MM.1S (cell line): ENCODE measurements around the gene CDO1.

Experiments
- DNase-seq: peaks from one replicate; pipeline ENCODE4 v3.0.0-alpha.2; 2015
- H2AFZ ChIP-seq: fragments of 300-600 bp; sonication (generic); 2 replicates; pipeline ENCODE4 v1.6.0; 2016; ENCODE audit warnings: antibody characterized with exemption, low read length
- H3F3A ChIP-seq: fragments of 300-600 bp; sonication (generic); 2 replicates; pipeline ENCODE4 v1.6.1; 2016; ENCODE audit warnings: mild to moderate bottlenecking, antibody characterized with exemption, low read length, moderate library complexity, mixed read lengths; ENCODE audit not compliant: insufficient read depth
- H3K27ac ChIP-seq: fragments of 300-600 bp; sonication (generic); 2 replicates; pipeline ENCODE4 v1.5.1; 2016; ENCODE audit warnings: mild to moderate bottlenecking, low read length
- H3K27me3 ChIP-seq: fragments of 300-600 bp; sonication (generic); replicated peaks from 2 replicates; pipeline ENCODE4 v1.6.0; 2016; ENCODE audit warnings: low read length; ENCODE audit not compliant: insufficient read depth
- H3K36me3 ChIP-seq: fragments of 300-600 bp; sonication (generic); replicated peaks from 2 replicates; pipeline ENCODE4 v1.6.1; 2016; ENCODE audit warnings: mild to moderate bottlenecking, low read length, mixed read lengths; ENCODE audit not compliant: insufficient read depth
- H3K4me1 ChIP-seq: fragments of 300-600 bp; sonication (generic); 2 replicates; pipeline ENCODE4 v1.6.1; 2016; ENCODE audit warnings: low read length, mixed read lengths
- H3K4me2 ChIP-seq: fragments of 300-600 bp; sonication (generic); 2 replicates; pipeline ENCODE4 v1.6.0; 2016; ENCODE audit warnings: low read depth, low read length
- H3K4me3 ChIP-seq: fragments of 300-600 bp; sonication (generic); 2 replicates; pipeline ENCODE4 v1.5.1; 2016; ENCODE audit warnings: low read length, mixed read lengths
- H3K79me2 ChIP-seq: fragments of 300-600 bp; sonication (generic); 2 replicates; pipeline ENCODE4 v1.6.1; 2016; ENCODE audit warnings: mixed run types, low read length, mixed read lengths
- H3K9ac ChIP-seq: fragments of 300-600 bp; sonication (generic); 2 replicates; pipeline ENCODE4 v1.6.1; 2016; ENCODE audit warnings: low read length, mixed read lengths
- H3K9me2 ChIP-seq: fragments of 300-600 bp; sonication (generic); replicated peaks from 2 replicates; pipeline ENCODE4 v1.6.1; 2016; ENCODE audit warnings: mild to moderate bottlenecking, low read length, mixed read lengths; ENCODE audit not compliant: insufficient read depth
- H3K9me3 ChIP-seq: fragments of 300-600 bp; sonication (generic); replicated peaks from 2 replicates; pipeline ENCODE4 v1.6.1; 2016; ENCODE audit warnings: mild to moderate bottlenecking, low read length, mixed read lengths; ENCODE audit not compliant: insufficient read depth
- H4K20me1 ChIP-seq: fragments of 300-600 bp; sonication (generic); 2 replicates; pipeline ENCODE4 v1.6.1; 2016; ENCODE audit warnings: mild to moderate bottlenecking, low read length, moderate library complexity, mixed read lengths; ENCODE audit not compliant: insufficient read depth
- CTCF ChIP-seq: fragments of 300-600 bp; sonication (generic); IDR thresholded peaks from 2 replicates; pipeline ENCODE4 v1.5.1; 2016; ENCODE audit warnings: antibody characterized with exemption, low read length, mixed read lengths
- EZH2 ChIP-seq: fragments of 300-600 bp; sonication (generic); optimal IDR thresholded peaks from 2 replicates; pipeline ENCODE3; 2017; ENCODE audit warnings: low read depth, mild to moderate bottlenecking, antibody characterized with exemption, low read length, mixed read lengths
- EZH2phosphoT487 ChIP-seq: fragments of 300-600 bp; sonication (generic); IDR thresholded peaks from 2 replicates; pipeline ENCODE4 v1.6.1; 2018; ENCODE audit warnings: antibody characterized with exemption, low read length

The CDO1 gene

GRCh38 chr5:115854139-115854538 is 37.7 kb upstream of the CDO1 start:
- no peak overlapping the region for H3K4me3 ChIP-seq
- H3K4me2 ChIP-seq = no peak overlapping the region
- H3K27ac ChIP-seq = no peak overlapping the region
- H3K79me2 ChIP-seq = peaks cover 36% of the 10 kb centered on the region
- no peaks in the 10 kb centered on the region for H3K36me3 ChIP-seq
- H4K20me1 ChIP-seq = no peaks in the 10 kb centered on the region
- no peaks in the 10 kb centered on the region for H3K9me3 ChIP-seq
- no peak for DNase-seq
- TF ChIP-seq EZH2 (no peak), CTCF (no peak), EZH2phosphoT487 (no peak)
- no peaks in the 10 kb centered on the region for H3K4me1 ChIP-seq
- H3K9me2 ChIP-seq = no peaks in the 10 kb centered on the region
- H3K9ac ChIP-seq = no peak overlapping the region
- no peaks in the 10 kb centered on the region for H3K27me3 ChIP-seq
- H2AFZ ChIP-seq = no peak overlapping the region
- H3F3A ChIP-seq = no peaks in the 10 kb centered on the region

GRCh38 chr5:115850744-115851416 is 34.4 kb upstream of the CDO1 start:
- Histone ChIP-seq H3K79me2 (peaks cover 50% of the 10 kb centered on the region), H4K20me1 (no peaks in the 10 kb centered on the region)

DNA sequence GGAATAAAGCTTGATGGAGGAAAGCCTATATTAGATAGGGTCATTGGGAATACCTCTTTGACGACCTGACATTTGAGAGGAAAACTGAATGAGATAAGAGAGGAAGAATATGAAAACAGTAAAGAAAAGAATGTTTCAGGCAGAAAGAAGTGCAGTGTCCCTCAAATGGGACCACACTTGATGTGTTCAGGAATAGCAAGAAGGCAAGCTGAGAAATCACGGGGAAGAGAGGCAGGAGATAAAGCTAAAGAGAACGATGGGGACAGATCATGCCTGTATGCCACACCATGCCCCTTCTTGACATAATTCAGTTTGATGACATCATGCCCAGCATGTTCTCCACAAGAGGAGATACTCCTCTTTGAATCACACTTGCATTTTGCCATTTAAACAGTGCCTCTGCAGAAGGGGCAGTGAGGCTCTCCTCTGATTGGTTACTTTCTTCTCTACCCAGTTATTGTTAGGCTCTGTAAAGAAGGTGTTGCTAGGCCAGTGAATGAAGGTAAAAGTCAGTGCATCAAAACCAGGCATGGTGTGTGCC is 32.9 kb upstream of the CDO1 start:
- Histone ChIP-seq H3K9me3 (no peaks in the 10 kb centered on the region), H3K9ac (no peak overlapping the region), H4K20me1 (no peaks in the 10 kb centered on the region), H3K4me1 (no peaks in the 10 kb centered on the region), H3K36me3 (no peaks in the 10 kb centered on the region), H2AFZ (no peak overlapping the region), H3K4me3 (no peak overlapping the region), H3K27ac (no peak overlapping the region), H3K4me2 (no peak overlapping the region), H3K27me3 (no peaks in the 10 kb centered on the region), H3F3A (no peaks in the 10 kb centered on the region), H3K9me2 (no peaks in the 10 kb centered on the region), H3K79me2 (peaks cover 62% of the 10 kb centered on the region)
- no peak for DNase-seq
- TF ChIP-seq CTCF = no peak
- no peak for TF ChIP-seq EZH2
- no peak for TF ChIP-seq EZH2phosphoT487

More at GRCh38 chr5:115850744-115851416, 34.4 kb upstream of the CDO1 start:
- no peak overlapping the region for H3K27ac ChIP-seq
- no peaks in the 10 kb centered on the region for H3K9me2 ChIP-seq
- no peak overlapping the region for H3K4me2 ChIP-seq
- H3K27me3 ChIP-seq = no peaks in the 10 kb centered on the region
- H3F3A ChIP-seq = no peaks in the 10 kb centered on the region
- H3K9me3 ChIP-seq = no peaks in the 10 kb centered on the region
- no peak overlapping the region for H2AFZ ChIP-seq
- no peak for DNase-seq
- H3K9ac ChIP-seq = no peak overlapping the region
- H3K36me3 ChIP-seq = no peaks in the 10 kb centered on the region
- no peak overlapping the region for H3K4me3 ChIP-seq
- no peaks in the 10 kb centered on the region for H3K4me1 ChIP-seq
- no peak for TF ChIP-seq EZH2
- no peak for TF ChIP-seq CTCF
- no peak for TF ChIP-seq EZH2phosphoT487
